ENCODE results near the gene RALGAPA2. TPM values are rescaled to one million over a fixed set of nuclear protein-coding genes. Genes with fewer than 3 reads are reported as not detected.

The RALGAPA2 gene
- total and polyA plus RNA-seq, 2 of the 13 experiments (the other 11 are each of a cell fraction or from before 2014, with no cell fraction given): 13.8 to 17.7 TPM

- Histone ChIP-seq H3K27ac (ENCODE audit: extremely low read length, insufficient read depth, low read length) (no peak overlapping the region), H4K20me1 (ENCODE audit: insufficient read depth, low read length) (no peaks in the 10 kb centered on the region), H3K9ac (ENCODE audit: insufficient read depth, low read depth, low read length) (no peak overlapping the region), H3K36me3 (replicated peaks in 1 of 2; ENCODE audit: control insufficient read depth in 1 of 2, insufficient read depth in 2 of 2, low read length in 2 of 2) (peaks cover 2 to 4% of the 10 kb centered on the region in 2 experiments; a peak in 3 of 5 replicates), H2AFZ (ENCODE audit: low read length) (no peak overlapping the region), H3K27me3 (ENCODE audit: control insufficient read depth in 1 of 2, insufficient read depth in 2 of 2, low read length in 2 of 2) (no peaks in the 10 kb centered on the region), H3K4me2 (ENCODE audit: low read depth, low read length) (no peak overlapping the region), H3K9me3 (ENCODE audit: low read length) (no peaks in the 10 kb centered on the region), H3K79me2 (ENCODE audit: insufficient read depth, low read length) (no peaks in the 10 kb centered on the region), H3K4me3 (replicated peaks in 1 of 3; ENCODE audit: insufficient read depth in 1 of 3, low read depth in 2 of 3, low read length in 3 of 3) (no peak overlapping the region), H3K4me1 (ENCODE audit: insufficient read depth, low read length) (no peaks in the 10 kb centered on the region)
- ATAC-seq (no peak), DNase-seq (ENCODE audit: low spot score) (no peak), FAIRE-seq (no peak)
- WGBS (ENCODE audit: low lambda C conversion rate): 94% methylated on average over 4 of the region's 4 CpGs
- TF ChIP-seq CEBPZ (IDR thresholded peaks at IDR 0.05; ENCODE audit: low read length): no peak
- no peak for TF ChIP-seq NCOA1 (CRISPR knock-in tag; IDR thresholded peaks at IDR 0.05)
- TF ChIP-seq GFI1 (CRISPR knock-in tag; IDR thresholded peaks at IDR 0.05; ENCODE audit: borderline replicate concordance): no peak
- intact Hi-C loops (cut with micrococcal nuclease; ENCODE audit: unreplicated experiment) (no loop called here), in situ Hi-C loops (cut with HindIII; ENCODE audit: extremely low pct_ligation_motif_present, low pct_unique_long_range_greater_than_20kb) (no loop called here)
- BruUV-seq (replicated peaks): no TSS peak
- ChIA-PET POLR2A (no interaction called here), CTCF (ENCODE audit: low intra/inter-chr PET ratio, low total read pairs) (no interaction called here)
Observed at GRCh38 chr20:20409331-20409730, 303.1 kb downstream of the RALGAPA2 start.

All from HepG2 (cell line).